Mesothelial cell of epicardium (in vitro differentiated cells): ENCODE results near the gene P2RY6. TPM values are rescaled to one million over a fixed set of nuclear protein-coding genes. Genes with fewer than 3 reads are reported as not detected.

ENCODE experiments used
- DNase-seq, 2 experiments: peaks; one replicate each; pipeline ENCODE4 v3.0.0; 2021; ENCODE audit warnings: low spot score in 2 of 2; ENCODE audit not compliant: unreplicated experiment in 2 of 2
- H3K27ac Mint-ChIP-seq: 2 replicates; pipeline ENCODE4 v1.8.0; 2021; ENCODE audit warnings: mixed read lengths
- H3K27me3 Mint-ChIP-seq: 2 replicates; pipeline ENCODE4 v1.8.0; 2021; ENCODE audit warnings: low read depth, mixed read lengths
- H3K36me3 Mint-ChIP-seq: 2 replicates; pipeline ENCODE4 v1.8.0; 2021; ENCODE audit warnings: mixed read lengths
- H3K4me1 Mint-ChIP-seq: 2 replicates; pipeline ENCODE4 v1.8.0; 2021; ENCODE audit warnings: mixed read lengths
- H3K4me3 Mint-ChIP-seq: 2 replicates; pipeline ENCODE4 v1.8.0; 2021; ENCODE audit warnings: mild to moderate bottlenecking, moderate library complexity, mixed read lengths
- H3K9me3 Mint-ChIP-seq: 2 replicates; pipeline ENCODE4 v1.8.0; 2021; ENCODE audit warnings: mixed read lengths
- CTCF ChIP-seq: fragments of 200-600 bp; sonication (generic); IDR thresholded peaks from one replicate; pipeline ENCODE4 v1.5.0; 2021; ENCODE audit warnings: antibody characterized with exemption; ENCODE audit not compliant: unreplicated experiment
- total RNA-seq: library from RNA; stranded (reverse); gene quantifications from 3 replicates; pipeline ENCODE4 v1.2.1, GENCODE V29; 2021

The P2RY6 gene
- total RNA-seq = 0.36 to 0.51 TPM (median 0.45 TPM) in 3 replicates

- peaks cover 42% of the 10 kb centered on the region for H3K4me1 Mint-ChIP-seq
- H3K9me3 Mint-ChIP-seq = no peaks in the 10 kb centered on the region
- H3K4me3 Mint-ChIP-seq = no peak within 1 kb of the TSS
- no peak for DNase-seq
- H3K27me3 Mint-ChIP-seq = peaks cover 29% of the 10 kb centered on the region
- H3K36me3 Mint-ChIP-seq = no peaks in the 10 kb centered on the region
- H3K27ac Mint-ChIP-seq = peak within 1 kb of the TSS; percentile 60
- TF ChIP-seq CTCF = no peak
Observed at GRCh38 chr11:73271936-73272679, at the start of gene P2RY6. Gene P2RY6, plus strand, starts transcription at chr11:73272338. Its CDS starts 24,181 bp downstream, at chr11:73296519.

- H3K4me3 Mint-ChIP-seq = no peak overlapping the region
- no peak overlapping the region for H3K27ac Mint-ChIP-seq
- peaks cover 36% of the 10 kb centered on the region for H3K4me1 Mint-ChIP-seq
- no peak for TF ChIP-seq CTCF
- no peaks in the 10 kb centered on the region for H3K36me3 Mint-ChIP-seq
- DNase-seq = no peak
- H3K9me3 Mint-ChIP-seq = no peaks in the 10 kb centered on the region
- peaks cover 10% of the 10 kb centered on the region for H3K27me3 Mint-ChIP-seq
Observed at GRCh38 chr11:73223998-73224730, 48.0 kb upstream of the P2RY6 start.

GRCh38 chr11:73225001-73225686 lies 47.0 kb upstream of the P2RY6 start:
- H3K27ac Mint-ChIP-seq = peak overlapping the region; percentile 71
- no peak overlapping the region for H3K4me3 Mint-ChIP-seq
- no peak for DNase-seq
- H3K27me3 Mint-ChIP-seq = no peaks in the 10 kb centered on the region
- H3K36me3 Mint-ChIP-seq = no peaks in the 10 kb centered on the region
- H3K4me1 Mint-ChIP-seq = peaks cover 38% of the 10 kb centered on the region
- no peaks in the 10 kb centered on the region for H3K9me3 Mint-ChIP-seq
- TF ChIP-seq CTCF = no peak

GRCh38 chr11:73225851-73226250 lies 46.3 kb upstream of the P2RY6 start:
- H3K27ac Mint-ChIP-seq = no peak overlapping the region
- no peak for DNase-seq

More at GRCh38 chr11:73225851-73226250, 46.3 kb upstream of the P2RY6 start:
- no peak overlapping the region for H3K4me3 Mint-ChIP-seq
- peaks cover 43% of the 10 kb centered on the region for H3K4me1 Mint-ChIP-seq
- no peaks in the 10 kb centered on the region for H3K9me3 Mint-ChIP-seq
- H3K27me3 Mint-ChIP-seq = no peaks in the 10 kb centered on the region
- TF ChIP-seq CTCF = no peak
- H3K36me3 Mint-ChIP-seq = no peaks in the 10 kb centered on the region
